HG03039 (cell line): ENCODE results near the gene SPATA25.
"Not testable (repeated sequence)": the region's sequence is repeated elsewhere in the genome, so short reads cannot be mapped to it uniquely, and the experiment has no call there.

Experiments
- ATAC-seq: cut with Tn5 transposase; IDR thresholded peaks from one replicate; pipeline ENCODE4 v1.9.1; 2021; ENCODE audit warnings: mild to moderate bottlenecking, moderate library complexity; ENCODE audit not compliant: unreplicated experiment

The SPATA25 gene

GRCh38 chr20:45894797-45895196 lies 7.4 kb upstream of the SPATA25 start:
- ATAC-seq = no peak

- no peak for ATAC-seq
These were observed 6.4 kb upstream of the SPATA25 start for GRCh38 chr20:45893831-45894230.

GRCh38 chr20:45892828-45893500 lies 5.5 kb upstream of the SPATA25 start:
- ATAC-seq = no peak

GRCh38 chr20:45892049-45892825 lies 4.8 kb upstream of the SPATA25 start:
- no peak for ATAC-seq

GRCh38 chr20:45890985-45891983 lies 3.9 kb upstream of the SPATA25 start, which contains the start of the genes CTSA and NEURL2:
Gene CTSA, plus strand, starts transcription at chr20:45891335. Its CDS starts 234 bp downstream, at chr20:45891569.
Gene NEURL2, minus strand, starts transcription at chr20:45891208. Its CDS starts 217 bp downstream, at chr20:45890991.
- ATAC-seq = peak; percentile 64

GRCh38 chr20:45890077-45890984 lies 2.9 kb upstream of the SPATA25 start:
- ATAC-seq = no peak

- no peak for ATAC-seq
These were observed 1.3 kb upstream of the SPATA25 start for GRCh38 chr20:45888681-45889080.

- no peak for ATAC-seq
These were observed 654 bp downstream of the SPATA25 start for GRCh38 chr20:45886590-45887345.

- ATAC-seq = no peak
These were observed 4.3 kb downstream of the SPATA25 start for GRCh38 chr20:45883100-45883469.

- no peak for ATAC-seq
These were observed 4.8 kb downstream of the SPATA25 start for GRCh38 chr20:45882469-45883099.

- ATAC-seq = peak; percentile 96
These were observed 6.2 kb downstream of the SPATA25 start, which contains the start of gene ZSWIM1 for GRCh38 chr20:45880988-45881788. Gene ZSWIM1, plus strand, starts transcription at chr20:45881227. Its CDS starts 1,366 bp downstream, at chr20:45882593.

GRCh38 chr20:45878076-45878761 lies 9.2 kb downstream of the SPATA25 start:
- no peak for ATAC-seq

GRCh38 chr20:45874576-45874975 lies 12.8 kb downstream of the SPATA25 start:
- ATAC-seq = no peak

- ATAC-seq = not testable (repeated sequence)
These were observed 13.3 kb downstream of the SPATA25 start for GRCh38 chr20:45874104-45874481.

- no peak for ATAC-seq
These were observed 13.9 kb downstream of the SPATA25 start for GRCh38 chr20:45873409-45874103.

GRCh38 chr20:45872626-45873025 lies 14.8 kb downstream of the SPATA25 start:
- ATAC-seq = no peak

GRCh38 chr20:45867819-45868176 lies 19.6 kb downstream of the SPATA25 start:
- ATAC-seq = no peak
